Neural progenitor cell (in vitro differentiated cells): ENCODE measurements around the gene TIGD3.

Source experiments
- CTCF ChIP-seq: fragments of 200-600 bp; sonication (generic); IDR thresholded peaks from 2 replicates; pipeline ENCODE4 v1.5.1; 2017; ENCODE audit warnings: antibody characterized with exemption, mild to moderate bottlenecking
- EZH2 ChIP-seq: fragments of 200-600 bp; sonication (generic); IDR thresholded peaks from 2 replicates; pipeline ENCODE4 v1.6.1; 2017; ENCODE audit warnings: antibody characterized with exemption, mild to moderate bottlenecking, moderate library complexity

GRCh38 chr11:65401073-65401802 is 46.7 kb downstream of the TIGD3 start:
- TF ChIP-seq CTCF (no peak), EZH2 (no peak)
